Measurements from ENCODE around the gene IQCK. TPM values are rescaled to one million over a fixed set of nuclear protein-coding genes. Genes with fewer than 3 reads are reported as not detected.

The IQCK gene
- total RNA-seq, 1 donor from 2014 or later, result 8.2 TPM

DNA sequence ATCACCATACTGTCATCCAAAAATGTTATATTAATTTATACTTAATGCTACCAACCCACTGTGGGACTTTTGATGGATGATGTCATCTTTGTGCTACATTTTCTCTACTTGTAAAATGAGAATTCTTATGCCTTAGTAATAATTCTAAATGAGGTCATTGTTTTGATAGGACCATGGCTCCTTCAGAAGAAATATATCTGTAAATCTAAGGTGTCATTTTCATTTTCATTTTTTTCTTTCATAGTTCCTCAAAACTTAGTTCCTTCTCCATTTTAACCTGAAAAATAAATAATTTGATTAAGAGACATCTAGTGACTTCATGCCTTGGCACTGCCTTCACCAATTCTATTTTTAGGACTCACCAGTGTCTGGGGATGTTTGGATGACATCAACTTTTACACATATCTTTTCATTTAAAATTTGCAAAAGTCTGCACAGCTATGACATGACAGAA lies 117.9 kb downstream of the IQCK start:
- no peak for DNase-seq (ENCODE audit: low read depth in 2 of 2)

DNA sequence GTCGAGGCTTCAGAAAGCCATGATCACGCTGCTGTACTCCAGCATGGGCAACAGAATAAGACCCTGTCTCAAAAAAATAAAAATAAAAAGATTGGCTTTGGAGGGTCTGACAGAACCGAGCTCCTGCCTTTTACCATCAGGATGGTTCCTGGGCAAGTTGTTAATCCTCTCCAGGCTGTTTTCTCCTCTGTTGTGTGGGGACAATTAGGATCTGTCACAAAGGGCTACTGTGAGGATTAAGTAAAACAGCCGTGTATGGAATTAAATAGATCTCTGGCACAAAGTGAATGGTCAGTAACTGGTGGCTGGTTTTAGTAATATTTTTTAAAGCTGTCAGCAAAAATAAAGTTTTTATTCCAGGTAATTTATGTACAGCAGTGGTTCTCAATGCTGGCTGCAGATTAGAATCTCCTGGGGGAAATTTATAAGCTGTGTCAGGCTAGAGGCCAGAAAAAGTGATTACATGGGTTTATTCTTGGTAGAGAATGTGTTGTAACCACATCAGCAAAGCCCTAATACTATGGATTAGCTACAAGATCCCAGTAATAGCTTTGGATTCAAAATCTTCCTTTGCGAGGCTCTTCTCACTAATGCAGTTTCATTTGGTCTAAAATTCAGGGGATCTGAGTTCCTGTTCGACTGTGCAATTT lies 119.4 kb downstream of the IQCK start:
- DNase-seq (ENCODE audit: low read depth in 2 of 2), result no peak

DNA sequence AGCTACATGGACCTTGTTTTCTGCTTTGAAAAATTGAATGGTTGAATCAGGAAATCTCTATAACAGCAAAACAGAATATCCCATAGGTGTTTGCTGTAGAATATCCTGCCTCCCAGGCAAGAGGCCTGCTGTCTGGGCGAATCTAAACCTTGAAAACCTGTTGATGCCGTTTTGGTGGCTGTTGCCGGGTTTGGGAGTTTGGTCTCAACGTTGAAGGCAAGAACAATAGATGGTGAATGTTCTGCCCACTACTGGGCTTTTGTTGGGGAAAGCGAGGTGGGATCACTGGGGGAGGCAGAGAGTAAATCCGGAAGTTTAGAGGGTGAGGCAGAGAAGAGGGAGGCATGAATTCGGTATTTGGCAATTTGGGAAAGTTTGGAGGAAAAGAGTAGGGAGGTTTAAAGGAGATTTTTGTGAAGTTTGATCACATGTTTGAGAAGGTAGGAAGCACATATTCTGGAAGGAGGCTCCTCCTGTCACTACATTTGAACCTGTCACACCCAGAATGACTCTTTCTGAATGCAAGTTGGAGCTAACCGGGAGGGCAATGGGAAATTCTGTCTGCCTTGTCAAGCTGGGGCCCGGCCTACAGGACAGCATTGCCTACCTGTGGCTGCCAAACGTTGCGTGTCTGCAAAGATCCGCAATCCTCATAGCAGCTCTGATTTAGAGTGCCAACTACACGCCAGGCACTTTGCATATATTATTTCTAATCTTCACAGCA lies 120.1 kb downstream of the IQCK start:
- DNase-seq (ENCODE audit: low read depth in 2 of 2), result no peak

DNA sequence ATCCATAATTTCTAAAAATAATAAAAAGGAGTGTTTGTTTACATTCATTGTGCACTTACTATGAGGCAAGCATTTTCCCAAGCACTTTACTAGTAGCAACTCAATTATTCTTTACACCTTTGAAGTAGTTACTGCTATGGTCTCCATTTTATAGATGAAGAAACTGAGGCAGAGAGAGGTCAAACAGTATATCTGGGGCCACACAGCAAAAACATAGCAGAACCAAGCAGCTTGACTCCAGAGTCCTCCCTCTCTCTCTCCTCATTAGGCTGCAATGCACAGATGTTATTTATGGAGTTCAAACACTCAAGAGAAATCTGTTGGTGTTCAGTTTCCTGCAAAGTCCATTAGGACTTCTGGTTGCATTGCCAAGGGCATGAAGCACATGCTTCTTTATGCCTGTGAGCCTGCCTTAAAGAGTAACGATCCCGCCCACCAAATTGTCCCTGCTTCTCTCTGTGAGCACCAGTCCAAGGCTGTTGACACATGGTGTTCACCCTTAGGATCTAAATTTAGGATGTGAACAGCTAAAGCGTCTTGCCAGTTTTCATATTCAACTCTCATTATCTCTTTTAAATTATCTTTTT lies 122.5 kb downstream of the IQCK start:
- DNase-seq (ENCODE audit: low read depth in 2 of 2), result no peak

DNA sequence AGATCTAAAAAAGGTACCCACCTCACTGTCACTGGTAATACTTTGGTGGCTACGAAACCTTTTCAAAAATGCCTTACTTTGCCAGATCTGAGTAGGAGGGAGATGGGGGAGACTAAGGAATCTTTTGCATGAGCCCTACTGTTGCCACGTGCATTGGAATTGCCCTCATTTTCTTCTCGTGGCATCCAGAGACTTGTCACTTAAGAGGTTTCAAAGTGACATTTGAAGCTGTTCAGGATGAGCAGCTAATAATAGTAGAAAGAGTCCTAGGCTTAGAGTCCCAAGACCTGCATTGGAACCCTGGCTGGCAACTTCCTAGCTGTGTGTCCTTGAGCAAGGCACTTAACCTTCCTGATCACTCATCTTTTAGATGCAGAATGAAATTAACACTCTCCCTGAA lies 123.1 kb downstream of the IQCK start:
- no peak for DNase-seq (ENCODE audit: low read depth in 2 of 2)

DNA sequence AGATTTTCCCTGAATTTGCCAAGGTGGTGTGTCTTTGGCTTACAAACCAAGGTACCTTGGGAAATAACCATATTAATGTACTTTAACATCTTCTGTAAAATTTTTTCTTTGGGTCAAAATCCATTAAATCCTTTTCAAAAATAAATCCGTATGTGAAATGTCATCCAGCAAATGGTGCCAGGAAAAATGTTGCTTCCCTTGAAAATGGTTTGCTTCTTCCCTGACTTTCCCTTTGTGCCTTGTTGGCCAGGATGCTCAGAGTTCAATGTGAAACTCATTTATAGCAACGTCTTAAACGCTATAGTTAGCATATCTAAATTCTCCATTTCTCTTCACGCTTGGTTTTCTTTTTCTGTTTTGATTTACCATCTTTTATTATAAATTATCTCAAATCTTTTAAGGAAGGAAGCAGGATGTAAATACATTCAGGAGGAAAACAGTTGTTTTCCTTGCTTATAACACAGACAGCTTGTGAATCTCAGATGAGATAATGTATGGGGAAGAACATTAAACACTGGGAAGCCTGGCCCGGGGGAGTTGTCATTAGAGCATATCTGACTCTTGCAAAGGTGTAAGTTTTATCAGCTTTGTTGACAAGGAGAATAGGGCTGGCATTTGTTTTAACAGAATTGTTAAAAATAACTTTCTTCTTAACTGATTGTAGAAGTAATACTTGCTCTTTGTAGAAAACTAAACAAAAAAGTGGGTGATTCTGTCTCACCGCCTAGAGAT lies 124.5 kb downstream of the IQCK start:
- no peak for DNase-seq (ENCODE audit: low read depth in 2 of 2)

DNA sequence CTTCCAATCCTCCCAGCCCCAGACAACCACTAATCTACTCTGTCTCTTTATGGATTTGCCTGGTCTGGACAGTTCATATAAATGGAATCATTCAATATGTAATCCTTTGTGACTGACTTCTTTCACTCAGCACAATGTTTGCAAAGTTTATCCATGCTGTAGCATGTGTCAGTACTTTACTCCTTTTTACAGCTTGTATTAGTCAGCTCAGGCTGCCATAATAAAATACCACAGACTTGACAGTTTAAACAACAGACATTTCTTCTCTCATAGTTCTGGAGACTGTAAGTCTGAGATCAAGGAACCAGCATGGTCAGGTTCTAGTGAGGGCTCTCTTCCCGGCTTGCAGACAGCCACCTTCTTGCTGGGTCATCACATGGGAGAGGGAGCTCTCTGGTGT lies 125.3 kb downstream of the IQCK start:
- DNase-seq (ENCODE audit: low read depth in 2 of 2), result no peak

DNA sequence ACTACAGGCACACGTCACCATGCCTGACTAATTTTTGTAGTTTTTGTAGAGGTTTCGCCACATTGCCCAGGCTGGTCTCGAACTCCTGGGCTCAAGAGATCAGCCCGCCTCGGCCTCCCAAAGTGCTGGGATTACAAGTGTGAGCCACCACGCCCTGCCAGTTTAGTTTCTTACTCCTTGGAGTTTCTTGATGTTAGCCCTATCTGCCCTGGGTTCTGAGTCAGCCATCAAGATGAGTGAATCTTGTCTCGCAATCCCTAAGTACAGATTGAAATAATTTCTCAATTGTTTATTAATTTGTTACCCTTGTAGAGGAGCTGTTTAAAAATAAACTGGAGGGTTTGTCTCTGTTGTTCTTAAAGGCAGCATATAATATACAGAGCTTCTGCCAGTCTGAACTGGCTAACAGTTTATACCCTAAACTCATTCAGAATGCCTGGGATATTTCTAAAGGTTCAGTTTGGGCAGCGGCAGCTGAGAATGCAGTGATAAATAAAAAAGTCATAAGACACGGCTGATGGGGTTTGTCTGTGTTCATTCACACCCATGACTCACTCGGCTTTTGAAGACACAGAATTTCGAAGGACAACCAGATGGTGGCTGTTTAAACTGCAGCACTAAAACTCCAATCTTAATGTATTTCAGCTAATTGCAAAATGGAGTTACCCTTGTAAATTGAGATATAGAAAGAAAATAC lies 127.0 kb downstream of the IQCK start:
- no peak for DNase-seq (ENCODE audit: low read depth in 2 of 2)

DNA sequence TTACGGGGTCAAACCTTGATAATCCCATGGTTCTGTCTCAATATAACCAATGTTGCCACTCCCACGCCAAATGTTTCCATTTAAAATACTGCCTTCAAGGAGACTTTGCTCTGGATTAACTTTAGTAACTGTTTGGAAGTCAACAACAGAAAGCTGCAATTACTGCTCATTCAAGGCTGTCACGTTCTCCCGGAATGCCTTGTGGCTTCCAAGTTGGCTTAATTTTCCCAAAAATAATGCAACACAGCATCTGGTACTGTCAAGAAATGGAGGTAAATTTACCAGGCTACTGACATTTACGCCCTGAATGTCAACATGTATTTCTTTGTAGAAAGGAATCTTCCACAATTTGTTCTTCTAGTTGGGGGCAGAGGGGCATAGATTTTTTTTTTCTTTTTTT lies 128.4 kb downstream of the IQCK start:
- no peak for DNase-seq (ENCODE audit: low read depth in 2 of 2)

DNA sequence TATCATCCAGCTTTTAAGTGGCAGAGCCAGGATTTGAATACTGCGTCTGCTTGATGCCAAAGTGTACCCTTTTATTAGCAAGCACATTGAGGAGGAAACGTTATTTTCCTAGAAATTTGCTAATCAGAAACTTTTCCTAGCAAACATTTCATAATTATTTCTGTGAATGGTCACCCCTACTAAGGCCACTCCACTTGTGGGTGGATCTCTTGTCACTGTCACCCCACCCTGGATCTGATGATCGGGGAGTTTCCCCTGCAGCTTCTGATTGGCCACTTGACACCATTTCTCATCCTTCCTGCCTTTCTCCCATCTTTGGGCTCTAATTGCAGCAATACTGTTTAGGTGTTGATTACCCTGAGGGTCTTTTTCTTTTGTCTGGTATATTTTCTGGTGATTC lies 130.7 kb downstream of the IQCK start:
- DNase-seq (ENCODE audit: low read depth in 2 of 2), result no peak

DNA sequence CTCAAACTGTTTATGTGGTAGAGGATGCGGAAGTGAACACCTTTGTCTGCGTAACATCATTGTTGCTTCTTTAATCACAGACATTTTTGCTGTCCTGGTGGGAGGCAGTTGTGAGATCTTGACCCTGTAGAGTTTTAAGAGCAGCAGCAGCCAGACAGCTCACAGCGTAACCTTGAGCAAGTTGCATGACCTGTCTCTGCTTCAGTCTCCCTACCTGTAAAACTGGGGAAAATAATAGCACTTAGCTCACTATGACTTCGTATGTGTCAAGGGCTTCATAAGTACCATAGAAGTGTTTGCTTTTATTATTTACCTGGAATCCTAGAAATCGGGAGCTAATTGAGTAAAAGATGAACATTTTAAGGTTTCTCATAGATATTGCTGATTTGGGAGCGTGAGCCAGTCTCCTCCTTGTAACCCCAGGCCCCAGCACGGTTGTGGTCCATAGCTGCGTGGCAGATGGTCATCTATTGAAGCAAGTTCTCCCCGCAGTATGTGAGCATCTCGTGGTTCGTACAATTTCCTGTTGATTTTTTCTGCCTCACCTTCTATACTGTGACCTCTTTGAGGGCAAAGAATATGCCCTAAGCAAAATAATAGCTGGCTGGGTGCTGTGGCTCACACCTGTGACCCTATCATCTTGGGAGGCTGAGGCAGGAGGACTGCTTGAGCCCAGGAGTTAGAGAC lies 132.2 kb downstream of the IQCK start:
- no peak for DNase-seq (ENCODE audit: low read depth in 2 of 2)

DNA sequence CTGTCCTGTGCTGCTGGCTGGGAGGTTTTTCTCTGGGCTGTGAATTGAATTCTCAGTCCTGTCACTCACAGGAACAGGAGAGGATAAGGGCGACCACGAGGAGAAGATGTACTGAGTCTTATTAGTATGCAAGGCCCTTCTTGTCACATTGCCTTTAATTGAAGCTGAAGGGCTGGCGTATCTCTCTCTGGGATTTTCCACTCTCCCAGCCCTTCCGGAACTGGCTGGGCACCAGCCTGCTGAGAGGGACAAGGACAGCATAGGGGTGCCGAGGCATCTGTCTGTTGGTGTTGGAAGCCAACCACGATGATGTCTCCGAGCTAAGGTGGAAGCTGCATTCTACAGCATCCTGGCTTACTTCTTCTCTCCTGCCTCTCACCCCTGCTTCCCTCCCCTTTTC lies 133.4 kb downstream of the IQCK start:
- peak; percentile 15 to 36 for DNase-seq (ENCODE audit: low read depth in 2 of 2)

DNA sequence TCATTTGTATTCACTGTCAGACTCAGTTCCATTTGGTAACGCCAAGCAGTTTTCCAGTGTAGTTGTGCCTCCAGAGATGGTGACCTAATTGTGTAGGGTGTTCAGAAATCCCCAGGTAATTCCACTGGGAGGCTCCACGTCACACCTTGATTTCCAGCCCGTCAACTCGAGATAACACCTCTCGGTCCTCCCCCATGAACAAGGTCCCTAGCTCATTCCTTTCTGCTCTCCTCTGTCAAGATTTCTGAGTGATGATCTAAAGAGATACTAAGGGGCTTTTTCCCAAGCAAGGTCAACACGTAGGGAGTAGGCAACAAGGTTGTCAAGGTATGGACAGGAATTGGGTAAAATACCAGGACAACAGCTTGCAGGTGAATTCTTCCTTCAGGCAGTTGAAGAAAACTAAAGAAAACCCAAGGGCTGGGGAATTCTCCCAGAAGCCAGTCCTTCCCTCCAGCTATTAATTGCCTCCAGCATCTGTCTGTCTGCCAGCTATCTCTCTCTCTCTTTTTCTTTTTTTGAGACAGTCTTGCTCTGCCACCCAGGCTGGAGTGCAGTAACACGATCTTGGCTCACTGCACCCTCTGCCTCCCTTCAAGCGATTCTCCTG lies 135.2 kb downstream of the IQCK start:
- DNase-seq (ENCODE audit: low read depth in 2 of 2), result no peak

DNA sequence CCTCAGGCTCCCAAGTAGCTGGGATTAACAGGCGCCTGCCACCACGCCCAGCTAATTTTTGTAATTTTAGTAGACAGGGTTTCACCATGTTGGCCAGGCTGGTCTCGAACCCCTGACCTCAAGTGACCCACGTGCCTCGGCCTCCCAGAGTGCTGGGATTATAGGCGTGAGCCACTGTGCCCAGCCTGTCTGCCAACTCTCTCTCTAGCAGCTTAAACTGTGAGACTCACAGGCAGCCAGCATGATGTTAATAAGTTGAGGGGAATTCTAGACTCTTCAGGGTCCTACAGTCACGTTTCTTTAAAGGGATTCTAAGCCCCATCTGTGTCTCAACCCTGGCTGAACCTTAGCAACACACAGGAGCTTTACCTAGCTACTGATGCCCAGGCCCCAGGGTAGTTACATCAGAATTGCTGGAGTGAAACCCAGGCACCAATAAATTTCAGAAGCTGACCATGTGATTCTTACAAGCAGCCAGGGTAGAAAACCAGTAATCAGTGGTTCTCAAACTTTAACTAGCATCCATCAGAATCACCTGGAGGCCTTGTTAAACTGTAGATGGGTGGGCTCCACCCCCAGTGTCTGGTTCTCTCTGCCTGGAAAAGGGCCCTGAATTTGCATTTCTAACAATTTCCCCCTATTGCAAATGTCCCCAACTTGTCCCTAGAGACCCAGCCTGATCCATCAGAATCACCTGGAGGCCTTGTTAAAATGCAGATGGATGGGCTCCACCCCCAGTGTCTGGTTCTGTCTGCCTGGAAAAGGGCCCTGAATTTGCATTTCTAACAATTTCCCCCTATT lies 135.9 kb downstream of the IQCK start:
- DNase-seq (ENCODE audit: low read depth in 2 of 2), result no peak

DNA sequence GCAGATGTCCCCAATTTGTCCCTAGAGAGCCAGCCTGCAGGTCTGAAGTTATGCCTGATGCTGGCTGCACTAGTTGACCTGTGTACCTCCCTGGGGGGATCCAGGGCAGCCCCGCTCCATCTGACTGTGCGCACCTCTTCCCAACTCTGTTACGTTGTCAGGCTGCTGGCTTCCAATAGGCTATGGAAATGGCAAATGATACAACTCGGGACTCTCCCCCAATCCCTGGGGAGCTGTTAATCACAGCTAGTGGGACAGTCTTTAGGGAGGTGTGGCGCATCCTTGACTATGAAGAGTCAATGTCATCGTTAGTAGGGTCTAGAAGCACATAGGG lies 136.4 kb downstream of the IQCK start:
- DNase-seq (ENCODE audit: low read depth in 2 of 2), result no peak

DNA sequence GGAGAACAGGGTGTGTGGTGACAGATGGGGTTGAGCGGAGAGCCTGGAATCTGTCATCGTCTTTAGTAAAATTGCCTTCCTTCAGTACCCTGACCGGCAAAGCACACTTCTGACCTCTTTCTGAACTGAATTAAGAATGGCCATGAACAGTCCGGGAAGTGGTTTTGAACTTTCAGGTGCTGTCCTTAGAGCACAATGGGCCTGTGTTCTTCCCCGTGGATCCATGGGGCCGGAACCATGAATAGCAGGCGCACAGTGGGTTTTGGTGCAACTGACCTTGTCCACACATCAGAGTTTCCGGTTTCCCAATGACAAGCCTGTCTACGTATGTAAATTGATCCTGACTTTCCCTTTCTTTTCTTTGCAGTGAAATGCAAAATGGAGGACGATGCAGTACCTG lies 138.0 kb downstream of the IQCK start:
- DNase-seq (ENCODE audit: low read depth in 2 of 2), result no peak

DNA sequence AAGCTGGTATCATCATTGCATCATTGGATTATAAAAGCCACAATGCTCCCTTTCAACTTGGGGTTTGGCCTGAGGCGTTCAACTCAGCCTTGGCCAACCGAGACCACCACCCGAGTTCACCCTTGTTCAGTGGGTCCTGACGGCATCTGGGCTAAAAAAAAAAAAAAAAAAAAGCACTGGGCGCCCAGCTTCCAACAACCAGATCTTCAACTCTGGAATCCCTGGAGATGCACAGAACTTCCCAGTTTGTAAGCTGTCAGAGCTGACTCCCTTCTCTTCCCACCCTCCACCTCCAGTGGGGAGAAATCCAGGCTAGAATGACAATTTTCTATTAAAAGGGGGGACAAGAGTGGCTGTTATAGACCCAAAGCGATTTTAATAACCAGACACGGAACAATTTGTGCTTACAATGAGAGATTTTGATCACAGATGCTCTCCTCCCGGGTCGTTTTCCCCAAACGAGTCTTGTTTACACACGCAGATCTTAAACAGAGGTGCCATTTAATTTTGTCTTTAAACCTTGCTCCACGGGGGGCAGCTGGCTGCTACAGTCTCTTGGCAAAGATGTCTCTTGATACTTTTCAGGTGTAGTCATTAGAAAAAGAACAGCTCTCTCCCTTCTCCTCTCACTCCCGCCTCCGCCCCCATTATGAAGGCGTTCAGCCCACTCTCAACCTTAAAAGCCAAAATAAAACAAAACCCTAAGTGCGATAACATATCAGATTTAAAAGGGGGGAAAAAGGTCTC lies 139.7 kb downstream of the IQCK start:
- DNase-seq (ENCODE audit: low read depth in 2 of 2), result no peak

DNA sequence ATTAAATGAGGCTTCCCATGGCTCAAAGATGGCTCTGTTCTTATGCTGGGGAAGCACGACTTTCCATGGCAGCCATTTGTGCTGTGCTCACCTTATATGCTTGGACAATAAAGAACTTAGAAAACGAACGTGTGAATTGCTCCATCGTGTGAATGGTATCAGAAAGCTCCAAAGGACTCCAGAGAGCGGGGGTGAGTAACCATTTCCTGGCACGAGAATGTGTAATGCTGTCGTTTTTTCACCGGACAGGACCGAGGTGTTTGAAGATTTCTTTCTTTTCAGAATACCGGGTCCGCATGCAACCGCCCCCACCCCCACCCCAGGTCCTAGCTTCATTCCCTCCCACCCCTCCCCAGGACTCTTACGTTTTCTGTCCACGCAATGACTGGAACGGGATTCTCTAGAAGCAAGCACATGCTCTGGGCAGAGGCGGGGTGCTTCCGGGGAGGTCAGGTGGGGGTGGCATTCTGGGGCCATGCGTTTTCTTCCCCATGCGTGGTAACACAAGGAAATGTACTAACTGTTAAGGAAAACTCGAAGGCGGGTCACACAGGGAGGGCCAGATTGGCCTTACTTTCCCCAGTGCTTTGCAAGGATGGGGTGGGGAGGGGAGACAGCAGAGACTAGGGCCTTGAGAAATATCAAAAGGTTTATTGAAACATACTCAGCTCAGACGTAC lies 140.4 kb downstream of the IQCK start:
- peak; percentile 70 to 86 for DNase-seq (ENCODE audit: low read depth in 2 of 2)

DNA sequence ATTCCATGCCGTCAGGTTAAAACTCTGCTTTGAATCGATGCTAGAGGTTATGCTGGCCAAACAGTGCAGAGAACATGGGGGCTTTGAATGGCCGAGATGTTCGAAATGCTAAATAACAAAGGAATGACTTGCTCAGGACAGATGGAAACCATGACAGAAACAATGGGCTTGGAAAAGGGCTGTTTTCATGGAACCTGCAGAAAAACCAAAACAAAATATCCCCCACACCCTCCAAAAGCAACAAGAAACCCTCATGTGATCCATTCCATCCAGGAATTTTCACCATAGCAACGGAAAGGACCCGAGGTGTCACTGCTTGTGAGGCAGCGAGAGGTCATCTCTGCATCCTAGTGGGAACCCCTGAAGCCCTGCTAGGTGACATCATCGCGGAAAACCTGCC lies 141.1 kb downstream of the IQCK start:
- no peak for DNase-seq (ENCODE audit: low read depth in 2 of 2)

All from dermis microvascular lymphatic vessel endothelial cell (primary cell).